ENCODE results near the gene PTPRG. TPM values are rescaled to one million over a fixed set of nuclear protein-coding genes. Genes with fewer than 3 reads are reported as not detected.

The PTPRG gene
- total and polyA plus RNA-seq, 12 donors = 6.3 to 119 (median 72.2) TPM

- Histone ChIP-seq H3K4me3 (no peak overlapping the region), H3K27ac (no peak overlapping the region), H3K4me1 (replicated peaks in 1 of 2) (no peaks in the 10 kb centered on the region), H3K27me3 (no peaks in the 10 kb centered on the region), H3K9me3 (replicated peaks in 1 of 3) (no peaks in the 10 kb centered on the region), H3K36me3 (replicated peaks in 1 of 2) (no peaks in the 10 kb centered on the region)
- WGBS, 4 donors = 65 to 74% (median 68%) methylated on average over 7 to 8 of the region's 8 CpGs
- DNase-seq = no peak
- TF ChIP-seq CTCF (IDR thresholded peaks at IDR 0.05) (no peak), POLR2A (IDR thresholded peaks at IDR 0.05) (no peak)
- intact Hi-C loops (cut with DNase I) = no loop called here
Measured at GRCh38 chr3:61991706-61992105, 430.3 kb downstream of the PTPRG start.

GRCh38 chr3:61996366-61996765, 435.0 kb downstream of the PTPRG start:
- TF ChIP-seq CTCF (IDR thresholded peaks at IDR 0.05) (no peak), POLR2A (IDR thresholded peaks at IDR 0.05) (no peak)

GRCh38 chr3:61997101-61997500, 435.7 kb downstream of the PTPRG start:
- no peak overlapping the region for H3K4me3 ChIP-seq
- TF ChIP-seq POLR2A (IDR thresholded peaks at IDR 0.05) = no peak
- TF ChIP-seq CTCF (IDR thresholded peaks at IDR 0.05) = no peak
- intact Hi-C loops (cut with DNase I) = no loop called here
- no peak overlapping the region for H3K27ac ChIP-seq
- WGBS, 4 donors = 80 to 85% (median 82%) methylated on average over 4 of the region's 4 CpGs
- no peaks in the 10 kb centered on the region for H3K36me3 ChIP-seq (replicated peaks in 1 of 2)
- no peaks in the 10 kb centered on the region for H3K4me1 ChIP-seq (replicated peaks in 1 of 2)
- H3K27me3 ChIP-seq = no peaks in the 10 kb centered on the region
- H3K9me3 ChIP-seq (replicated peaks in 1 of 3) = no peaks in the 10 kb centered on the region
- DNase-seq = no peak

More at GRCh38 chr3:61996366-61996765, 435.0 kb downstream of the PTPRG start:
- intact Hi-C loops (cut with DNase I) = no loop called here
- H3K27me3 ChIP-seq = no peaks in the 10 kb centered on the region
- 69 to 83% (median 73%) methylated on average over 1 of the region's 1 CpG for WGBS, 4 donors
- H3K27ac ChIP-seq = no peak overlapping the region
- DNase-seq = no peak
- no peaks in the 10 kb centered on the region for H3K4me1 ChIP-seq (replicated peaks in 1 of 2)
- H3K4me3 ChIP-seq = no peak overlapping the region
- H3K9me3 ChIP-seq (replicated peaks in 1 of 3) = no peaks in the 10 kb centered on the region
- no peaks in the 10 kb centered on the region for H3K36me3 ChIP-seq (replicated peaks in 1 of 2)

GRCh38 chr3:62003835-62004234, 442.5 kb downstream of the PTPRG start:
- intact Hi-C loops (cut with DNase I) = no loop called here
- Histone ChIP-seq H3K4me3 (no peak overlapping the region), H3K27ac (no peak overlapping the region), H3K36me3 (replicated peaks in 1 of 2) (no peaks in the 10 kb centered on the region), H3K9me3 (replicated peaks in 1 of 3) (no peaks in the 10 kb centered on the region), H3K27me3 (no peaks in the 10 kb centered on the region), H3K4me1 (replicated peaks in 1 of 2) (no peaks in the 10 kb centered on the region)
- no peak for DNase-seq
- WGBS, 4 donors = 95 to 100% (median 99%) methylated on average over 1 of the region's 1 CpG
- no peak for TF ChIP-seq POLR2A (IDR thresholded peaks at IDR 0.05)

GRCh38 chr3:62007036-62007435, 445.7 kb downstream of the PTPRG start:
- intact Hi-C loops (cut with DNase I) = no loop called here
- TF ChIP-seq CTCF (IDR thresholded peaks at IDR 0.05) = no peak
- TF ChIP-seq POLR2A (IDR thresholded peaks at IDR 0.05) = no peak

More at GRCh38 chr3:62007036-62007435, 445.7 kb downstream of the PTPRG start:
- WGBS, 4 donors = 66 to 79% (median 76%) methylated on average over 3 of the region's 3 CpGs
- no peaks in the 10 kb centered on the region for H3K4me1 ChIP-seq (replicated peaks in 1 of 2)
- DNase-seq = no peak
- H3K27me3 ChIP-seq = no peaks in the 10 kb centered on the region
- H3K4me3 ChIP-seq = no peak overlapping the region
- H3K9me3 ChIP-seq (replicated peaks in 1 of 3) = no peaks in the 10 kb centered on the region
- no peaks in the 10 kb centered on the region for H3K36me3 ChIP-seq (replicated peaks in 1 of 2)
- no peak overlapping the region for H3K27ac ChIP-seq

Measured in adrenal gland (tissue), 12 donors.